OCI-LY3 (cell line): ENCODE data around the gene ARSI.

Source experiments
- H2AFZ ChIP-seq: fragments of 200-600, 300-600 bp; shearing (Covaris generic); 2 replicates; pipeline ENCODE4 v1.6.0; 2014; ENCODE audit warnings: antibody characterized with exemption, low read depth, low read length
- H3K27ac ChIP-seq: fragments of 200-600, 300-600 bp; sonication (generic); 2 replicates; pipeline ENCODE4 v1.5.1; 2014; ENCODE audit warnings: mild to moderate bottlenecking, low read length, moderate library complexity, mixed read lengths
- H3K27me3 ChIP-seq: fragments of 200-600, 300-600 bp; sonication (generic); 2 replicates; pipeline ENCODE4 v1.6.1; 2014; ENCODE audit warnings: low read depth, low read length, mixed read lengths
- H3K36me3 ChIP-seq: fragments of 200-600, 300-600 bp; sonication (generic); replicated peaks from 2 replicates; pipeline ENCODE3; 2014; ENCODE audit warnings: low read depth, low read length, mixed read lengths
- H3K4me1 ChIP-seq: fragments of 300-600, 200-600 bp; sonication (generic); 2 replicates; pipeline ENCODE4 v1.6.1; 2014; ENCODE audit warnings: low read length, mixed read lengths
- H3K4me2 ChIP-seq: fragments of 200-600, 300-600 bp; sonication (generic); 2 replicates; pipeline ENCODE4 v1.6.1; 2014; ENCODE audit warnings: low read length, mixed read lengths
- H3K4me3 ChIP-seq: fragments of 300-600, 200-600 bp; sonication (generic); 2 replicates; pipeline ENCODE4 v1.5.1; 2014; ENCODE audit warnings: antibody characterized with exemption, mild to moderate bottlenecking, low read length, moderate library complexity
- H3K79me2 ChIP-seq: fragments of 300-600, 200-600 bp; shearing (Covaris generic); 2 replicates; pipeline ENCODE4 v1.6.1; 2014; ENCODE audit warnings: mild to moderate bottlenecking, low read length, mixed read lengths
- H3K9ac ChIP-seq: fragments of 300-600, 200-600 bp; shearing (Covaris generic); 2 replicates; pipeline ENCODE4 v1.6.0; 2014; ENCODE audit warnings: mild to moderate bottlenecking, low read length, moderate library complexity
- H3K9me3 ChIP-seq: fragments of 200-600, 300-600 bp; shearing (Covaris generic); 2 replicates; pipeline ENCODE4 v1.6.1; 2014; ENCODE audit warnings: low read length, mixed read lengths; ENCODE audit not compliant: insufficient read depth
- H4K20me1 ChIP-seq: fragments of 200-600, 300-600 bp; sonication (generic); 2 replicates; pipeline ENCODE4 v1.6.1; 2016; ENCODE audit warnings: low read length, mixed read lengths; ENCODE audit not compliant: insufficient read depth
- CTCF ChIP-seq: fragments of 200-600, 300-600 bp; sonication (generic); IDR thresholded peaks from 2 replicates; pipeline ENCODE4 v1.5.1; 2014; ENCODE audit warnings: antibody characterized with exemption, low read length, low read depth
- EZH2phosphoT487 ChIP-seq: fragments of 200-600 bp; shearing (Covaris generic); IDR thresholded peaks from 2 replicates; pipeline ENCODE4 v1.6.1; 2018; ENCODE audit warnings: antibody characterized with exemption, mixed run types, low read depth

ARSI gene

GRCh38 chr5:150263375-150263775 lies 39.3 kb downstream of the ARSI start:
- Histone ChIP-seq H3K4me2 (no peak overlapping the region), H3K9ac (no peak overlapping the region), H3K27ac (no peak overlapping the region), H3K9me3 (no peaks in the 10 kb centered on the region), H2AFZ (no peak overlapping the region), H3K4me1 (no peaks in the 10 kb centered on the region), H4K20me1 (no peaks in the 10 kb centered on the region), H3K4me3 (no peak overlapping the region), H3K79me2 (no peaks in the 10 kb centered on the region), H3K36me3 (no peaks in the 10 kb centered on the region), H3K27me3 (0 out of 2 replicates have a peak, but pooled peaks cover 5% of the 10 kb centered on the region)
- no peak for TF ChIP-seq CTCF
- no peak for TF ChIP-seq EZH2phosphoT487

GRCh38 chr5:150262502-150262901 lies 40.2 kb downstream of the ARSI start:
- Histone ChIP-seq H3K27me3 (0 out of 2 replicates have a peak, but pooled peaks cover 5% of the 10 kb centered on the region), H3K9me3 (no peaks in the 10 kb centered on the region), H3K27ac (no peak overlapping the region), H3K79me2 (no peaks in the 10 kb centered on the region), H2AFZ (no peak overlapping the region), H4K20me1 (no peaks in the 10 kb centered on the region), H3K4me1 (no peaks in the 10 kb centered on the region), H3K4me3 (no peak overlapping the region), H3K4me2 (no peak overlapping the region), H3K36me3 (no peaks in the 10 kb centered on the region), H3K9ac (no peak overlapping the region)
- no peak for TF ChIP-seq CTCF
- TF ChIP-seq EZH2phosphoT487: no peak

- H3K9ac ChIP-seq: no peak overlapping the region
- H2AFZ ChIP-seq: no peak overlapping the region
- no peaks in the 10 kb centered on the region for H3K36me3 ChIP-seq
- no peak overlapping the region for H3K27ac ChIP-seq
- TF ChIP-seq CTCF (no peak), EZH2phosphoT487 (no peak)
- H3K27me3 ChIP-seq: 0 out of 2 replicates have a peak, but pooled peaks cover 5% of the 10 kb centered on the region
- no peaks in the 10 kb centered on the region for H3K79me2 ChIP-seq
- no peaks in the 10 kb centered on the region for H3K9me3 ChIP-seq
- no peak overlapping the region for H3K4me2 ChIP-seq
- H3K4me3 ChIP-seq: no peak overlapping the region
- H3K4me1 ChIP-seq: no peaks in the 10 kb centered on the region
- no peaks in the 10 kb centered on the region for H4K20me1 ChIP-seq
These were observed 41.5 kb downstream of the ARSI start for GRCh38 chr5:150261231-150261630.

GRCh38 chr5:150258130-150258529 lies 44.6 kb downstream of the ARSI start:
- H3K36me3 ChIP-seq: no peaks in the 10 kb centered on the region
- no peak overlapping the region for H3K27ac ChIP-seq
- no peak for TF ChIP-seq EZH2phosphoT487
- TF ChIP-seq CTCF: no peak
- no peak overlapping the region for H3K4me3 ChIP-seq
- H3K4me1 ChIP-seq: no peaks in the 10 kb centered on the region
- H3K9me3 ChIP-seq: no peaks in the 10 kb centered on the region
- no peak overlapping the region for H2AFZ ChIP-seq
- 0 out of 2 replicates have a peak, but pooled peaks cover 5% of the 10 kb centered on the region for H3K27me3 ChIP-seq
- H4K20me1 ChIP-seq: no peaks in the 10 kb centered on the region
- H3K79me2 ChIP-seq: no peaks in the 10 kb centered on the region
- no peak overlapping the region for H3K9ac ChIP-seq
- H3K4me2 ChIP-seq: no peak overlapping the region
